MCF 10A (cell line): ENCODE results near the gene GGTLC2. TPM values are rescaled to one million over a fixed set of nuclear protein-coding genes. Genes with fewer than 3 reads are reported as not detected.
"Not testable (repeated sequence)": the region's sequence is repeated elsewhere in the genome, so short reads cannot be mapped to it uniquely, and the experiment has no call there.

Experiments used
- BruUV-seq: library from RNA; stranded (reverse); fragments of 400-500 nt; replicated peaks from 2 replicates; lab custom pipeline; 2021; lab: Mats Ljungman, UMichigan
- CTCF ChIA-PET: fragments of 300-600 bp; sonication (Branson Sonifier 250); formaldehyde crosslinking; extraction: SDS; loops from one replicate; lab custom pipeline; 2021; ENCODE audit warnings: antibody characterized with exemption, inconsistent platforms; lab: Yijun Ruan, JAX
- POLR2A ChIA-PET: fragments of 300-600, 350-650 bp; sonication (Branson Sonifier 250); formaldehyde crosslinking; extraction: SDS; loops from one replicate; lab custom pipeline; 2020; ENCODE audit warnings: antibody characterized with exemption, inconsistent platforms; lab: Yijun Ruan, JAX
- DNase-seq: peaks from one replicate; pipeline ENCODE4 v3.0.0-alpha.2; 2018; ENCODE audit not compliant: unreplicated experiment
- H3K27ac Mint-ChIP-seq: one replicate; pipeline ENCODE4 v1.8.0; 2022; ENCODE audit warnings: mild to moderate bottlenecking, low read depth, mixed read lengths; ENCODE audit not compliant: unreplicated experiment
- H3K27me3 Mint-ChIP-seq: one replicate; pipeline ENCODE4 v1.8.0; 2022; ENCODE audit warnings: mixed read lengths; ENCODE audit not compliant: insufficient read depth, unreplicated experiment
- H3K36me3 Mint-ChIP-seq: one replicate; pipeline ENCODE4 v1.8.0; 2022; ENCODE audit warnings: mild to moderate bottlenecking, moderate library complexity, mixed read lengths; ENCODE audit not compliant: insufficient read depth, unreplicated experiment
- H3K4me1 Mint-ChIP-seq: one replicate; pipeline ENCODE4 v1.8.0; 2022; ENCODE audit warnings: mixed read lengths; ENCODE audit not compliant: insufficient read depth, unreplicated experiment
- H3K4me3 Mint-ChIP-seq: one replicate; pipeline ENCODE4 v1.8.0; 2022; ENCODE audit warnings: mild to moderate bottlenecking, moderate library complexity, mixed read lengths; ENCODE audit not compliant: unreplicated experiment
- H3K9me3 Mint-ChIP-seq: one replicate; pipeline ENCODE4 v1.8.0; 2022; ENCODE audit warnings: mixed read lengths; ENCODE audit not compliant: unreplicated experiment
- CTCF ChIP-seq: fragments of 200-600 bp; IDR thresholded peaks from one replicate; pipeline ENCODE4 v1.8.0; 2022; ENCODE audit warnings: antibody characterized with exemption, mild to moderate bottlenecking; ENCODE audit not compliant: unreplicated experiment
- intact Hi-C: fragments of 100-400 bp; cut with micrococcal nuclease; formaldehyde crosslinking; loops from 2 replicates; pipeline ENCODE4 v1.14.1; 2022
- total RNA-seq: library from RNA; stranded (reverse); gene quantifications from 2 replicates; pipeline ENCODE4 v1.2.3, GENCODE V29; 2022

The GGTLC2 gene
- total RNA-seq, 1 experiment from 2014 or later, result not detected

- no TSS peak for BruUV-seq
- POLR2A ChIA-PET, result no interaction called here
- Mint-ChIP-seq H3K36me3 (no peaks in the 10 kb centered on the region), H3K4me1 (peaks cover 11% of the 10 kb centered on the region), H3K9me3 (no peaks in the 10 kb centered on the region), H3K27me3 (no peaks in the 10 kb centered on the region), H3K27ac (no peak overlapping the region), H3K4me3 (no peak overlapping the region)
- intact Hi-C loops, result no loop called here
- no peak for TF ChIP-seq CTCF
- CTCF ChIA-PET, result interaction anchor here (0.7 kb wide), 1 partner anchor 31 kb away, joined by 3 read pairs; no protein-coding TSS in a partner anchor
- DNase-seq, result no peak
Measured at GRCh38 chr22:22618448-22618847, 26.0 kb upstream of the GGTLC2 start.

GRCh38 chr22:22618923-22619322 lies 25.5 kb upstream of the GGTLC2 start:
- H3K27me3 Mint-ChIP-seq, result no peaks in the 10 kb centered on the region

GRCh38 chr22:22619765-22620414 lies 24.5 kb upstream of the GGTLC2 start:
- peaks cover 11% of the 10 kb centered on the region for H3K4me1 Mint-ChIP-seq
- no peak for TF ChIP-seq CTCF
- BruUV-seq, result no TSS peak
- no peak overlapping the region for H3K4me3 Mint-ChIP-seq
- H3K9me3 Mint-ChIP-seq, result no peaks in the 10 kb centered on the region
- no peaks in the 10 kb centered on the region for H3K27me3 Mint-ChIP-seq
- intact Hi-C loops, result no loop called here
- H3K27ac Mint-ChIP-seq, result no peak overlapping the region
- CTCF ChIA-PET, result interaction anchor here (0.9 kb wide), 1 partner anchor 26 kb away, joined by 5 read pairs; no protein-coding TSS in a partner anchor
- DNase-seq, result no peak
- POLR2A ChIA-PET, result interaction anchor here (0.7 kb wide), 1 partner anchor 493 kb away, joined by 3 read pairs; no protein-coding TSS in a partner anchor
- H3K36me3 Mint-ChIP-seq, result no peaks in the 10 kb centered on the region

More at GRCh38 chr22:22618923-22619322, 25.5 kb upstream of the GGTLC2 start:
- Mint-ChIP-seq H3K36me3 (no peaks in the 10 kb centered on the region), H3K4me3 (no peak overlapping the region), H3K4me1 (peaks cover 11% of the 10 kb centered on the region), H3K27ac (no peak overlapping the region), H3K9me3 (no peaks in the 10 kb centered on the region)
- no peak for TF ChIP-seq CTCF
- intact Hi-C loops, result no loop called here
- DNase-seq, result no peak
- ChIA-PET CTCF (interaction anchor here (0.7 kb wide), 1 partner anchor 32 kb away, joined by 3 read pairs; no protein-coding TSS in a partner anchor), POLR2A (no interaction called here)
- BruUV-seq, result no TSS peak

GRCh38 chr22:22628546-22629495 lies 15.6 kb upstream of the GGTLC2 start:
- CTCF ChIA-PET, H3K36me3 Mint-ChIP-seq, H3K4me1 Mint-ChIP-seq, BruUV-seq, H3K4me3 Mint-ChIP-seq, H3K27me3 Mint-ChIP-seq, H3K27ac Mint-ChIP-seq, DNase-seq, H3K9me3 Mint-ChIP-seq, intact Hi-C loops: not testable (repeated sequence)
- POLR2A ChIA-PET, result interaction anchor here (0.6 kb wide), 1 partner anchor 70 kb away, joined by 3 read pairs; no protein-coding TSS in a partner anchor

- H3K36me3 Mint-ChIP-seq, BruUV-seq, H3K4me1 Mint-ChIP-seq, H3K4me3 Mint-ChIP-seq, POLR2A ChIA-PET, H3K27ac Mint-ChIP-seq, CTCF ChIA-PET, intact Hi-C loops, H3K27me3 Mint-ChIP-seq, H3K9me3 Mint-ChIP-seq, DNase-seq: not testable (repeated sequence)
Measured at GRCh38 chr22:22631223-22631652, 13.2 kb upstream of the GGTLC2 start.

- H3K27me3 Mint-ChIP-seq, H3K27ac Mint-ChIP-seq, DNase-seq, H3K4me3 Mint-ChIP-seq, CTCF ChIA-PET, POLR2A ChIA-PET, H3K4me1 Mint-ChIP-seq, H3K36me3 Mint-ChIP-seq, intact Hi-C loops, H3K9me3 Mint-ChIP-seq, BruUV-seq: not testable (repeated sequence)
Measured at GRCh38 chr22:22632226-22632625, 12.2 kb upstream of the GGTLC2 start.
